Measurements from ENCODE around the gene MTMR3. TPM values are rescaled to one million over a fixed set of nuclear protein-coding genes. Genes with fewer than 3 reads are reported as not detected.
A peak's percentile ranks its signal among the peaks of the same experiment; 100 is the strongest.

Gene MTMR3
- total RNA-seq, 1 experiment from 2014 or later = 19.5 TPM

GRCh38 chr22:30004101-30004500 is 121.1 kb downstream of the MTMR3 start:
- Histone ChIP-seq H3K36me3 (peaks cover 5% of the 10 kb centered on the region; the same call in 1 of the 2 replicates), H3K4me3 (no peak overlapping the region), H3K9me3 (replicated peaks) (no peaks in the 10 kb centered on the region), H3K4me1 (no peaks in the 10 kb centered on the region), H3K27ac (no peak overlapping the region), H3K27me3 (no peaks in the 10 kb centered on the region)
- no peak for DNase-seq

GRCh38 chr22:30004694-30005093 is 121.7 kb downstream of the MTMR3 start:
- H3K27ac ChIP-seq = no peak overlapping the region
- no peaks in the 10 kb centered on the region for H3K9me3 ChIP-seq (replicated peaks)

GRCh38 chr22:30005213-30005857 is 122.4 kb downstream of the MTMR3 start:
- Histone ChIP-seq H3K4me1 (no peaks in the 10 kb centered on the region), H3K4me3 (no peak overlapping the region), H3K27ac (no peak overlapping the region), H3K9me3 (replicated peaks) (no peaks in the 10 kb centered on the region), H3K36me3 (peaks cover 9% of the 10 kb centered on the region; the same call in 1 of the 2 replicates), H3K27me3 (no peaks in the 10 kb centered on the region)
- peak; percentile 40 to 87 for DNase-seq

More at GRCh38 chr22:30004694-30005093, 121.7 kb downstream of the MTMR3 start:
- Histone ChIP-seq H3K4me1 (no peaks in the 10 kb centered on the region), H3K36me3 (peaks cover 7% of the 10 kb centered on the region; the same call in 1 of the 2 replicates), H3K4me3 (no peak overlapping the region), H3K27me3 (no peaks in the 10 kb centered on the region)
- DNase-seq = no peak

GRCh38 chr22:30007361-30007760 is 124.4 kb downstream of the MTMR3 start:
- Histone ChIP-seq H3K4me3 (no peak overlapping the region), H3K9me3 (replicated peaks) (no peaks in the 10 kb centered on the region), H3K27ac (no peak overlapping the region), H3K4me1 (no peaks in the 10 kb centered on the region), H3K27me3 (no peaks in the 10 kb centered on the region), H3K36me3 (peaks cover 11% of the 10 kb centered on the region; the same call in 1 of the 2 replicates)
- no peak for DNase-seq

- DNase-seq = no peak
These were observed 125.4 kb downstream of the MTMR3 start for GRCh38 chr22:30008401-30008800.

GRCh38 chr22:30009478-30009877 is 126.5 kb downstream of the MTMR3 start:
- Histone ChIP-seq H3K27ac (no peak overlapping the region), H3K4me3 (no peak overlapping the region), H3K4me1 (no peaks in the 10 kb centered on the region), H3K9me3 (replicated peaks) (no peaks in the 10 kb centered on the region), H3K27me3 (no peaks in the 10 kb centered on the region), H3K36me3 (peaks cover 11% of the 10 kb centered on the region; the same call in 1 of the 2 replicates)
- DNase-seq = no peak

More at GRCh38 chr22:30008401-30008800, 125.4 kb downstream of the MTMR3 start:
- H3K36me3 ChIP-seq = peaks cover 11% of the 10 kb centered on the region; the same call in 1 of the 2 replicates
- H3K27me3 ChIP-seq = no peaks in the 10 kb centered on the region
- H3K4me3 ChIP-seq = no peak overlapping the region
- no peaks in the 10 kb centered on the region for H3K4me1 ChIP-seq
- H3K9me3 ChIP-seq (replicated peaks) = no peaks in the 10 kb centered on the region
- no peak overlapping the region for H3K27ac ChIP-seq

GRCh38 chr22:30010789-30011405 is 127.9 kb downstream of the MTMR3 start:
- Histone ChIP-seq H3K4me3 (no peak overlapping the region), H3K4me1 (no peaks in the 10 kb centered on the region), H3K27ac (no peak overlapping the region), H3K36me3 (peaks cover 7% of the 10 kb centered on the region; the same call in 1 of the 2 replicates), H3K9me3 (replicated peaks) (no peaks in the 10 kb centered on the region), H3K27me3 (no peaks in the 10 kb centered on the region)
- DNase-seq = no peak

- peaks cover 11% of the 10 kb centered on the region; the same call in 1 of the 2 replicates for H3K36me3 ChIP-seq
- no peak overlapping the region for H3K27ac ChIP-seq
- DNase-seq = no peak
- no peaks in the 10 kb centered on the region for H3K4me1 ChIP-seq
- no peak overlapping the region for H3K4me3 ChIP-seq
- H3K27me3 ChIP-seq = no peaks in the 10 kb centered on the region
- H3K9me3 ChIP-seq (replicated peaks) = no peaks in the 10 kb centered on the region
These were observed 130.2 kb downstream of the MTMR3 start for GRCh38 chr22:30013201-30013600.

GRCh38 chr22:30014244-30014643 is 131.3 kb downstream of the MTMR3 start:
- Histone ChIP-seq H3K36me3 (peaks cover 17% of the 10 kb centered on the region), H3K27ac (no peak overlapping the region), H3K4me1 (no peaks in the 10 kb centered on the region), H3K4me3 (no peak overlapping the region), H3K9me3 (replicated peaks) (no peaks in the 10 kb centered on the region), H3K27me3 (no peaks in the 10 kb centered on the region)
- no peak for DNase-seq

GRCh38 chr22:30015229-30015797 is 132.3 kb downstream of the MTMR3 start:
- Histone ChIP-seq H3K4me1 (no peaks in the 10 kb centered on the region), H3K27ac (no peak overlapping the region), H3K36me3 (peaks cover 21% of the 10 kb centered on the region), H3K27me3 (no peaks in the 10 kb centered on the region), H3K4me3 (no peak overlapping the region), H3K9me3 (replicated peaks) (no peaks in the 10 kb centered on the region)
- no peak for DNase-seq

GRCh38 chr22:30015846-30016245 is 132.9 kb downstream of the MTMR3 start:
- no peaks in the 10 kb centered on the region for H3K9me3 ChIP-seq (replicated peaks)
- peaks cover 23% of the 10 kb centered on the region for H3K36me3 ChIP-seq
- no peak for DNase-seq
- H3K4me3 ChIP-seq = no peak overlapping the region
- no peaks in the 10 kb centered on the region for H3K27me3 ChIP-seq
- H3K4me1 ChIP-seq = no peaks in the 10 kb centered on the region
- H3K27ac ChIP-seq = no peak overlapping the region

GRCh38 chr22:30016596-30016995 is 133.6 kb downstream of the MTMR3 start:
- Histone ChIP-seq H3K27ac (no peak overlapping the region), H3K27me3 (no peaks in the 10 kb centered on the region), H3K4me3 (no peak overlapping the region), H3K9me3 (replicated peaks) (no peaks in the 10 kb centered on the region), H3K36me3 (peaks cover 23% of the 10 kb centered on the region), H3K4me1 (no peaks in the 10 kb centered on the region)
- DNase-seq = no peak

- Histone ChIP-seq H3K36me3 (peaks cover 23% of the 10 kb centered on the region), H3K4me1 (no peaks in the 10 kb centered on the region)
These were observed 134.6 kb downstream of the MTMR3 start for GRCh38 chr22:30017375-30018223.

GRCh38 chr22:30020511-30020910 is 137.5 kb downstream of the MTMR3 start:
- peaks cover 29% of the 10 kb centered on the region for H3K36me3 ChIP-seq

More at GRCh38 chr22:30017375-30018223, 134.6 kb downstream of the MTMR3 start:
- no peak for DNase-seq
- Histone ChIP-seq H3K27me3 (no peaks in the 10 kb centered on the region), H3K9me3 (replicated peaks) (no peaks in the 10 kb centered on the region), H3K27ac (no peak overlapping the region), H3K4me3 (no peak overlapping the region)

More at GRCh38 chr22:30020511-30020910, 137.5 kb downstream of the MTMR3 start:
- Histone ChIP-seq H3K4me3 (no peak overlapping the region), H3K27ac (no peak overlapping the region), H3K9me3 (replicated peaks) (no peaks in the 10 kb centered on the region), H3K4me1 (no peaks in the 10 kb centered on the region), H3K27me3 (no peaks in the 10 kb centered on the region)
- no peak for DNase-seq
